WI38 (cell line): ENCODE data around the gene ZNF629.
A peak's percentile ranks its signal among the peaks of the same experiment; 100 is the strongest.
"Not testable (repeated sequence)": the region's sequence is repeated elsewhere in the genome, so short reads cannot be mapped to it uniquely, and the experiment has no call there.

Experiments used
- H3K4me3 ChIP-seq: 2 replicates; pipeline ENCODE4 v1.5.1; 2011; ENCODE audit warnings: low read depth, mild to moderate bottlenecking, control low read depth, low read length
- TF ChIP-seq, protein P1 (sequence below): IDR thresholded peaks from 2 replicates; pipeline ENCODE4 v1.5.1; 2012; ENCODE audit warnings: low read depth, mild to moderate bottlenecking, control low read depth, low read length

ZNF629 gene

GRCh38 chr16:30786936-30787612, at the start of gene ZNF629:
Gene ZNF629, minus strand, starts transcription at chr16:30787205. Its CDS starts 2,723 bp downstream, at chr16:30784482.
- TF ChIP-seq, protein P1, sequence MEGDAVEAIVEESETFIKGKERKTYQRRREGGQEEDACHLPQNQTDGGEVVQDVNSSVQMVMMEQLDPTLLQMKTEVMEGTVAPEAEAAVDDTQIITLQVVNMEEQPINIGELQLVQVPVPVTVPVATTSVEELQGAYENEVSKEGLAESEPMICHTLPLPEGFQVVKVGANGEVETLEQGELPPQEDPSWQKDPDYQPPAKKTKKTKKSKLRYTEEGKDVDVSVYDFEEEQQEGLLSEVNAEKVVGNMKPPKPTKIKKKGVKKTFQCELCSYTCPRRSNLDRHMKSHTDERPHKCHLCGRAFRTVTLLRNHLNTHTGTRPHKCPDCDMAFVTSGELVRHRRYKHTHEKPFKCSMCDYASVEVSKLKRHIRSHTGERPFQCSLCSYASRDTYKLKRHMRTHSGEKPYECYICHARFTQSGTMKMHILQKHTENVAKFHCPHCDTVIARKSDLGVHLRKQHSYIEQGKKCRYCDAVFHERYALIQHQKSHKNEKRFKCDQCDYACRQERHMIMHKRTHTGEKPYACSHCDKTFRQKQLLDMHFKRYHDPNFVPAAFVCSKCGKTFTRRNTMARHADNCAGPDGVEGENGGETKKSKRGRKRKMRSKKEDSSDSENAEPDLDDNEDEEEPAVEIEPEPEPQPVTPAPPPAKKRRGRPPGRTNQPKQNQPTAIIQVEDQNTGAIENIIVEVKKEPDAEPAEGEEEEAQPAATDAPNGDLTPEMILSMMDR = no peak
- H3K4me3 ChIP-seq = peak within 1 kb of the TSS; percentile 94

- TF ChIP-seq, protein P1 = no peak
- H3K4me3 ChIP-seq = no peak overlapping the region
Observed at GRCh38 chr16:30834130-30834740, 47.2 kb upstream of the ZNF629 start.

- TF ChIP-seq, protein P1 = no peak
Observed at GRCh38 chr16:30830072-30830417, 43.0 kb upstream of the ZNF629 start.

DNA sequence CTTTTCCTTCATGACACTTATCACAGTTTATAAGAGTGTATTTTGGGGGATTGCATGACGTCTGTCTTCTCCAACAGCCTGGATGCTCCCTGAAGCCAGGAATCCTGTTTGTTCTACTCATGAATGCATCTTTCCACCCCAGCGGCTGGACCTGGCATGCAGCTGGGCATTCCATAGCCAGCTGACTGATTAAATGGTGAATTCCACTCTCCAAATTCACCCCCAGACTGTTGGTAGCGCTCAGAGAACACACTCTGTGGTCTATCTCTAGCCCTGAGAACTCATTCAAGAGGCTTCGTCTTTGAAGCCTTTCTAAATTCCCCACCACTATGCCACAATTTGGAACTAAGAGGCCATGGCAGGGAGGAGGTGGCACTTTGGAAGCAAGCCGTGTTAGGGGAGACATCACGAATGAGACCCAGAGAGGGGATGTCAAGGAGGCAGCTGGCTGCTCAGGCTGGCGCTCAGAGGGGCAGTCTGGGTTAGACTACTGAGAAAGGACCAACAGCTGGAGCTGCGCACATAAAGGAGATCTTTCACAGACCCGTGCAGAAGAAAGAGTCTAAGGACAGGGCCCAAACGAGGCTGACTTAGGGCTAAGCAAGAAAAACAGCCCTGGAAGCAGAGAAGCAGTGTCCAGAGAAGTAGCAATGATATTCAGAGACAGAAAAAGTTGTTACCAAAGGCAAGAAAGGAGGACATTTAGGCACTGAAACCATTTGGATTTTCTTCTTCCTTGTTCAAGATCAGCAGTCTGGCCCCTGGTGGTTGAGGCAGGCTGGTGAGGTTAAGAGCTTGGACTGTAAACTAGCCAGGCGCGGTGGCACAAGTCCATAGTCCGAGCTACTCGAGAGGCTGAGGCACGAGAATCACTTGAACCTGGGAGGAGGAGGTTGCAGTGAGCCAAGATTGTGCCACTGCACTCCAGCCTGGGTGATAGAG, 42.4 kb upstream of the ZNF629 start:
- no peak overlapping the region for H3K4me3 ChIP-seq
- TF ChIP-seq, protein P1 = no peak

More at GRCh38 chr16:30830072-30830417, 43.0 kb upstream of the ZNF629 start:
- no peak overlapping the region for H3K4me3 ChIP-seq

DNA sequence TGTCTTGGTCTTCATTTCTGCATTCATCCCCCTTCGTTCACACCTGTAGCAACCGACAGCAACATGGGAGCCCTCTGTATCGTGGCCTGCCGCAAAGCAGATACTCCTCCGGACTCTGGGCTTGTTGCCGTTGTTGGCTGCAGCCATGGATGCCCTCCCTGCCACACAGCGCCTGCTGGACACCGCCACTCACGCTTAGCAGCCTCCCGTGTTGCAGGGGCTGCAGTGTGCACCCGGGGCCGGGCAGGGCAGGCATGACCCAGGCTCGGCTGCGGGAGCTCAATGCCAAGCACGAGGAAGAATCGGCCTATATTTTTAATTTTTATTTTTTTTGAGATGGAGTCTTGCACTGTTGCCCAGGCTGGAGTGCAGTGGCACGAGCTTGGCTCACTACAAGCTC, 34.9 kb upstream of the ZNF629 start:
- TF ChIP-seq, protein P1 = no peak

DNA sequence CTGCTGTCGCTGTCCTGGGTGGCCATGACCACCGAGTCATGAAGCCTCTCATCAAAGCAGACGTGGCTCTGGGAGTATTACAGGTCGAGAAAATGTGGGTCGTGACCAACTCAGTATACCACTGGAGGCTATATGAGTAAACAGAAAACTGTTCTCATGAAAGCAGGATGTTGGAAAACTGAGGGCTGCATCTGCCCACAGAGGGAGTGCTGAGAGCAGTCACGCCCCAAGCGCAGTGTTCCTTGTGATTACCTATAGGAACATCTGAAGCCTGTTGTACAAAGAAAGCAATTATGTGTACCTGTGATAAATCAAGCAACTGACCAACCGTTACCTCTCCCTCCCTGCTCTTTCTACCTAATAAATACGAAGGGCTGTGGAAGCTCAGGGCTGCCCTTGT, 34.4 kb upstream of the ZNF629 start:
- not testable (repeated sequence) for H3K4me3 ChIP-seq

More for the DNA sequence above, 34.9 kb upstream of the ZNF629 start:
- no peak overlapping the region for H3K4me3 ChIP-seq

DNA sequence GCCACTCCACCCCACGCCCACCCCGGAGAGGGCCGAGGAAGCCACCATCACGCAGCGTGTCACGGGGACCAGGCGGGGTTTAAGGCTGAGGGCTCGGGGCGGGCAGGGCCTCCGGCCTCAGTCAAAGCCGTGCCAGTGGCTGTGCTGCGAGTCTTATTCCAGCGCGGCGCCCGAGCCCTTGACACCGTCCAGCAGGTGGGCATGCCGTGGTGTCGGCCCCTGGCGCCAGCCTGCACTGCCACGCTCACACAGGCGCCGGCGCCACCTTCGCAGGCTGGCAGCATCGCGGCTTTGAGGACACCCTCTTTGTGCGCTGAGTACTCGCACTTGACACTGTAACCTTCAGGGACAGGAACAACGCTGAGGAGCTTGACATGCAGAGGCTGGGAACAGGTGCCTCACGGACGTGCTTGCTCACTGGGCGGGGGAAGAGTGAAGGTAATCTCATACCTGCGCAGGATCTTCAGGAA, 34.0 kb upstream of the ZNF629 start:
- H3K4me3 ChIP-seq = no peak overlapping the region
- TF ChIP-seq, protein P1 = no peak
